Dermis blood vessel endothelial cell (primary cell): ENCODE data around the gene FIGLA. TPM values are rescaled to one million over a fixed set of nuclear protein-coding genes. Genes with fewer than 3 reads are reported as not detected.
A peak's percentile ranks its signal among the peaks of the same experiment; 100 is the strongest.
"Not testable (repeated sequence)": the region's sequence is repeated elsewhere in the genome, so short reads cannot be mapped to it uniquely, and the experiment has no call there.

ENCODE experiments used
- DNase-seq: peaks from one replicate; pipeline ENCODE4 v3.0.0; 2010
- total RNA-seq: library from RNA; depleted of rRNA; stranded (reverse); fragments of >200 nt; gene quantifications from 2 replicates; pipeline ENCODE4 v1.2.3, GENCODE V29; 2014

The FIGLA gene
- total RNA-seq, 1 donor from 2014 or later, result not detected

DNA sequence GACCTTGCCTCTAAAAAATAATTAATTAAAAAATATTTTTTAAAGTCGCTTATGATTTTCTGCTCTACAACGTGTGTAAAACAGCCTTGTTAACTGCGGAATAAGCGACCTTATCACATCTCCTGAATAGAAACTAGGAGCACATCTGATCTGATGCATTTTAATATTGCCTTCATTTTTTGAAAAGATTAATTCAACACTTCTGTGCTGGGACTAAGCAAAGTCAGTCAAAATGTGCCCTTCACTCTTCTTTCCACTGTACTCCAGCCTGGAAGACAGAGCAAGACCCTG lies 17.3 kb upstream of the FIGLA start:
- DNase-seq, result no peak

DNA sequence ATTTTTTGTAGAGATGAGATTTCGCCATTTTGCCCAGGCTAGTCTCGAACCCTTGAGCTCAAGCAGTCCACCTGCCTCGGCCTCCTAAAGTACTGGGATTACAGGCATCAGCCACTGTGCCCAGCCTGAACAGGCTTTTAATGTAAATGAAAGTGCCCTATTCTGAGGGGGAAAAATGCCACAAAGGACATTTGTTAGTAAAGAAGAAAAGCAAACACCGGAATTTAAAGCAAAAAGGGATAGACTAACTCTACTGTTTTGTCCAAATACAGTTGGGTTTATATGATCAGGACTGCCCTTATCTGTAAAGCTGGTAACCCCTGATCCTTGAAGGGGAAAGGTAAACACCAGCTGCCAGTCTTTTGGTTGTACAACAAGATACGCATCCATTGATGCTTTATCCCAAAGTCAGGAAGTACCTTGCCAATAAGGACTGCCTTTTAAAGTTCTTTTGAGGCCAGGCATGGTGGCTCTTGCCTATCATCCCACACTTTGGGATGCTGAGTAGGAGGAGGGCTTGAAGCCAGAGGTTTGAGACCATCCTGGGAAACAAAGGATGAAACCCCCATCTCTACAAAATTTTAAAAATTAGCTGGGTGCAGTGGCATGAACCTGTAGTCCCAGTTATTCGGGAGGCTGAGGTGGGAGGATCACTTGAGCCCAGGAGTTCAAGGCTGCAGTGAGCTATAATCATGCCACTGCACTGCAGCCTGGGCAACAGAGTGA lies 16.8 kb upstream of the FIGLA start:
- no peak for DNase-seq

DNA sequence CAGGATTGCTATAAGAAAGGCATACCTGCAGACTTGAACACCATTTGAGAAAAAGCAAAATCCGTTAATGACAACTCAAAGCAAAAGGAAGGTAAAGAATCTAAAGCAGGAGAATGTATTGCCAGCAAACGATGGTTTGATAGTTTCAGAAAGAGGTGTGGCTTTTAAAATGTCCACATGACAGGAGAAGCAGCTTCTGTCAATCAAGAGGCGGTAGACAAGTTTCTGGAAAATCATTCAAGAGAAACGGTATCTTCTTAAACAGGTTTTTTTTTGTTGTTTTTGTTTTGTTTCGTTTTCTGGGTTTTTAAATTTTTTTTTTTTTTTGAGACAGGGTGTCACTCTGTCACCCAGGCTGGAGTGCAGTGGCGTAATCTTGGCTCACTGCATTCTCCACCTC lies 16.2 kb upstream of the FIGLA start:
- DNase-seq, result no peak

DNA sequence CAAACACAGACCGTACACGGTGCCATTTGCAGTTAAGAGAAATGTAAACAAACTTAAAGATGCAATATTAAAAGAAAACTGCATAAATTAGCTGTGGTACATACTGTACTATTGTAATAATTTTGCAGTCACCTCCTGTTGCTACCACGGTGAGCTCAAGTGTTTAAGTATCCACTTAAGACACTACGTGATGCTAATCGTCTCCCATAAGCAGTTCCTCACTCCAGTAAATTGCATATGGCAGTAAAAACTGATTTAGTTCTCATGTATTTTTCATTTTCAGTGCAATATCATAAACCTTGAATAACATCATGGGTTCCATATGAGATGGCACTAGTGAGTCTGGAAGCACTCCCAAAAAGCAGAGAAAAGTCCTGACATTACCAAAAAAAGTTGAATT lies 15.6 kb upstream of the FIGLA start:
- no peak for DNase-seq

DNA sequence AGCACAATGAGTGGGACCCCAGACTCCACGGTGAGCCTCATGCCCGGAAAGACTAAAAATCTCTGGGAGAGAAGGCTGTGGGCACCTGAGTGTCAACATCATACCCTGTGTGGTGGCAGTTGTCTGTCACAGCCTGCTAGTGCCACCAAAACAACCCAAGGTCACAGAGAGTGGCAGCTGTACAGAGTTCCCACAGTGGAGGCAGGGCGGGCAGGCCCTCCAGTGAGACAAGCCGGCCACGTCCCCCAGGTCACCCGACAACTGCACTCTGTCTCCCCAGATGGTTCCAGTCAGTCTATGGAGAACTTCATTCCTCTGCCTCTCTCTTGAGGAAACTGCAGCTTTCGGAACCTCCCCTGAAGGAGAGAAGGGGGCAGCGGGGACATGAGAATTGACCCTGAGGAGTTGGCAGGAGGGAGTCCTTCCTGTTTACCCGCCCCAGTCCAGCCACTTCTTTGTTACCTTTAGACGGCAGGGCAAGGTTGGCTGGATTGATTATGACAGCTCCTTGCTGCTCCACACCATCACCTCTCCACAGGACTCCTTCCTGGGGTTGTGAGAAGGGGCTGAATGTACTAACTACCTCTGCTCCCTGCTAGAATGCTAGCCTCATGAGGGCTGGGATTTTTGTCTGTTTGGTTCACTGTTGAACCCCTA lies 11.3 kb upstream of the FIGLA start:
- no peak for DNase-seq

DNA sequence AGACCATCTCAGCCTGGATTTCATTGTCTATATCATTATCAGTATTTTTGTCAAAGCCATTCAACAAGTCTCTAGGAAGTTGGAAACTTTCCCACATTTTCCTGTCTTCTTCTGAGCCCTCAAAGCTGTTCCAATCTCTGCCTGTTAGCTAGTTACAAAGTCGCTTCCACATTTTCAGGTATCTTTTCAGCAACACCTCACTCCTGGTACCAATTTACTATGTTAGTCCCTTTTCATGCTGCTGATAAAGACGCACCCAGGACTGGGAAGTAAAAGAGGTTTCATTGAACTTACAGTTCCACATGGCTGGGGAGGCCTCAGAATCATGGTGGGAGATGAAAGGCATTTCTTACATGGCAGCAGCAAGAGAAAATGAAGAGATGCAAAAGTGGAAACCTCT lies 9.3 kb upstream of the FIGLA start:
- no peak for DNase-seq

DNA sequence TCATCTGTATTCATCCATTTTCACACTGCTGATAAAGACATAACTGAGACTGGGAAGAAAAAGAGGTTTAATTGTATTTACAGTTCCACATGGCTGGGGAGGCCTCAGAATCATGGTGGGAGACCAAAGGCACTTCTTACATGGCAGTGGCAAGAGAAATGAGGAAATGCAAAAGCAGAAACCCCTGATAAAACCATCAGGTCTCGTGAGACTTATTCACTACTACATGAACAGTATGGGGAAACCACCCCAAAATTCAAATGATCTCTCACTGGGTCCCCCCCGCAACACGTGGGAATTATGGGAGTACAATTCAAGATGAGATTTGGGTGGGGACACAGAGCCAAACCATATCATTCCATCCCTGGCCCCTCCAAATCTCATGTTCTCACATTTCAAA lies 7.6 kb upstream of the FIGLA start:
- DNase-seq, result not testable (repeated sequence)

DNA sequence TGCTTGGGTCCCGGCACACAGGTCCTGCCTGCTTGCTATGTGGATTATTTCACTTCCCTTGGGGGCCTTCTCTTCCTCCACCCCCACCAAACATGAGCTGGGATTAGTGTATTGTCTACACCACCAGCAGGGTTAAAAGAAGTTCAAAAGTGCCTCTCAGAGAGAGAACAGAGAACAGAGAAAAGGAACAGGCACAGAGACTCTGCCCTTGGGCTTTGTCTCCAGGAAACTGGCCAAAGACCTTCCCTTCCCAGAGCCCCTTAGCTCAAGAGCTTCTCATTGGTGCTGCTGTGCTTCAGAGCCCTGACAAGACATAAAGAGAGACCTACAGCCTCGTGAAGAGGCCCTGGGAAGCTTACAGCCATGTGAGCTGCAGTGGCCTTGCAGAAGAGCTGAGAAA lies 7.1 kb upstream of the FIGLA start:
- no peak for DNase-seq

DNA sequence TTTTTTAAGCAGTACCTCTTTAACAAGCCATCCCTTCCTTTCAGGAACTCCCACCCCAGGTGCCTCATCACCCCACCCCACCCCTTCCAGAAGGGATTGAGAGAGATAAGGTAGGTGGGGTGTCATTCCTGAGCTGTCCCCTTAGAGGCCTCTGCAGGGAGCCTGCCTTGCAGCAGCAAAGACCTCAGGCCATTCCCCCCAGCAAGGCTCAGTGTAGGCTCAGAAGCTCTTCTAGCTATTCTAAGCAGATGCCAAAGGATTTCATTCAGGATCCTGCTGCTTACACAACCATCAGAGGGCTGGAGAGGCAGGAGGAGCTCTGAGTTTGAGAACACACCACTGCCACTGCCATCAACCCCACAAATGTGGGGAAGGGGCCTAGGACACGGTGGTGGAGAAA lies 5.8 kb upstream of the FIGLA start:
- no peak for DNase-seq

DNA sequence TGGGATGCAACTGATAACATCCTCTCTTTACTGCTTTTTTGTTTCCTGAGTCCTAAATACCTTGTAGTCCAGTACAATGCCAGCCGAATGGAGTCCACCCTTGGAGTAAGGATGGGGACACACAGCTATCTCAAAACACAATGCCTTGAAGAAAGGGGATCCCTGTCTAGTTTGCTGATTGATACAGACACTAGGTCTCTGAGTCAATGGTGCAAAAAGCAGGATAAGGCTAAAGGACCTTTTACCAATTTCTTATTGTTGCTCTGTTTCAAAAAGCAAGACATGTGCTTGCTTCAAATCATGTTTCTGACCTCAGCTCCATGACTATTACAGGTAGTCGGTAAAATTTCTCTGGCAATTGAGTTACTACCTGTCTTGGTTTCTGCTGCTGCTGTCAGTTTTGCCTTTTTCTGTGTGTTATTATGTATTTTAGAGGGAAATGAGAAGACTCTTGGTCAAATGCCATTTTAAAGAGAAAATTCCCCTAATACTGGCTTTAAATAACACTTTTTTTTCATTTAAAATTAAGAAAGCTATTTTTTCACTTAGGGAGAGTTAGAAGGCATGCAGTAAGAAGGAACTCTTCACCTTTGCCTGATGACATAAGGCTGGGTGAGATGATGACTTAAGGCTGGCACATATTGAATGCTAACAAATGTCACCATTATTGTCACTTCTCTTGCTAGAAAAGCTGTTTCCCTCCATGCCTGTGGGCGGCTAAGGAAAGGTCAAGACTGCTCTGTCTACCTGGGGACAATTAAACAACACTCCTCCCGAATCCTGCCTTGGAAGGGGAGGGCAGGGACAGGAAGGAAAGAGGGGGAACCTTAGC lies 4.9 kb upstream of the FIGLA start:
- no peak for DNase-seq

DNA sequence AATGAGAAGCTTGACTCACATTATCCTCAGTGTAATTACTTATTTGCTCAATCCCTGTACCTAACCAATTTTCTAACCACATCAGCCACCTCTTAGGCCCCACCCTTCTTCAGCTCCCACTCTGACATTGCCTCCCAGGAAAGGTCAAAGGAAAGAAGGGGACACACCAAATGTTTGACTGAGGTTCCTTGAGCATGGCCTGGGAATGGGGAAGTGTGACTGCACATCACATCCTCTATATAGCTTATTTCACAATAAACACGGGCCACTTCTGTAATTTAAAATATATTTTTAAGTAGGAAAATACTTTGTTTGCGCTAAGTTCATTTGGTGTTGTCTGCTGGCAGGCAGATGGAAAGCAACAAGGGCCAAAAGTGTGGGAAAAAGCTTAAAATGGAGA lies 3.0 kb upstream of the FIGLA start:
- DNase-seq, result no peak

DNA sequence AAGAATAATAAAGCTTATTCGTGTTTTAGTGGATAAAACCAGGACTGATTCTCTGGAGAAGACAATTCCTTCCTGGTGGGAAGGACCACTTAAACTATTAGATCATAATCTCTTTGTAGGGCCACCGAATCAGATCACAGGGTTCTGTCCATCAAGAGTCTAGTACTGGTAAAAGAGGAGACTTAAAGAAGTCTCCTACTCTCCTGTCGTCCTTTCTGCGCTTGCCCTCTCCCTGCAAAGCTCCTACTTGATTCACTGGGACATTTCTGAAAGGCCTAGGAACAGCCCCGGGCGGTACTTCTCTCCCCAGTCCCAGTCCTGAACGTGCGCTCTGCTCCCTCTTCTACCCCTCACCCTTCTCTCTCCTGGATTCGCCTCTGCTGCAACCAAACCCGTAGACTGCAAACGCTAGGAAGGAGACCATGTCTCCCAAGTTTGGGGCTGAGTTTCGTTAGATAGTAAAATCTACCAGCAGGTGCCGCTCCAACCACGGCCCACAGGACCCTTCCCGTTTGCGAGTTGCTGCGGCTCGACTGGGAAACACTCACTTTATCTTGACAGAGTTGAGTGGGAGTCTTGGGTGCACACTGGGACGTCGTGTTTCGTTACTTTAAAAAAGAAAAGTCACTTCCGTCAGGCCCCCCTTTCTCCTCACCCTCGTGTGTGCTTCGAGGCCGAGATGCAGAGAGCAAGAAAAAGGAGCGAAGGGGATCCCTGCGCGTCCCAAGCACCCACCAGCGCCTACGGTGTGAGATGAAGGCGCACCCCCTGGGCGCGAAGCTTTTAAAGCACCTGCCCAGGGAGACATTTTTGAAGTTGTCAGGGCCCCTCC lies 923 bp downstream of the FIGLA start:
- peak; percentile 85 for DNase-seq

DNA sequence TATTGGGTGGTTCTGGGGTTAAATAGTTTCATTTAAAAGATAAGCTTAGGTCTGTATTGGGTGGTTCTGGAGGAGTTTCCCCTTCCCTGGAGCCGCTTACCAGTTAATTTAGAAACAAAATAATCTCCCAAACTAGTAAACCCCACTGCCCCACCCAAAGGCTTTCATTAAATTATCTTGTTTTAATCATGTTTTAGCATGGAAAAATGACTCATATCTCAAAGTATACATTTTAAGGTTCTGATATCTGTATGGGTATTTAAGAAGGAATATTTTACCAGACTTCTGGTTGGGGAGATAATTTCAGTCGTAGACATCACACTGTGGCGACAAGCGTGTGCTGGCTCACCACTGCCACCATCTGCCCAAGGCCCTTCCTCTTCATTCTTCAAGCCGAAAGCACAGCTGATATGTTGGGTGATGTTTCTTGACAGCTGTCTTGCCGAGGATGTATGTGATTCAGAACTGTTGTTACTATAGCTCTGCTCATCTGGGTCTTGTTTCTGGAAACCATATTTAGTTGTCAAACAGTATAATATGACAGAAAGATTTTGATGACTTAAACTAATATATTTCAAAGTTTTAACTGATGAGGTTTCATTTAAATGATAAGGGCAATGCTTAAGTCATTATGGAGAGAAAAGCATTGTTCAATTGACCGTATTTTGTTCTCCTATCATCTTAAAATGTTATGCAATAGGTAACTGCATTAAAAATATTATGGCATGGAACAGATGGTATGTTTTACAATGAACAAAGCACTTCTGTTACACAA lies 5.1 kb downstream of the FIGLA start:
- peak; percentile 64 for DNase-seq

DNA sequence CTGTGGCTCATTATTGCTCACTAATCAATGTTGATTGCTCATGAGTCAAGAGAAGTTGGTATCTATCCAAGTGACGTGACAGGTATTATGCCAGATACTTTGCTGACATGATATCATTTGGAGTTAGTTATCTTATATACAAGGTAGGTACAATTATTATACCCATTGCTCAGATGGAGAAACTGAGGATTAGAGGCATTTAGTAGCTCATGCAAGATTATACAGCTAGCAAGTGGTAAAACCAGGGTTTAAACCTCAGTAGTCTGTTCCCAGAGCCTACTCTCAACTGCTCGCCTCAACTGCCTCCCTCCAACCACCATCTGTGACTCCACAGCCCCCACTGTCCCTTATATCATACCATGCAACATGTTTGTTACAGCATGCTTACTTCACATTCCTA lies 6.1 kb downstream of the FIGLA start:
- DNase-seq, result no peak

DNA sequence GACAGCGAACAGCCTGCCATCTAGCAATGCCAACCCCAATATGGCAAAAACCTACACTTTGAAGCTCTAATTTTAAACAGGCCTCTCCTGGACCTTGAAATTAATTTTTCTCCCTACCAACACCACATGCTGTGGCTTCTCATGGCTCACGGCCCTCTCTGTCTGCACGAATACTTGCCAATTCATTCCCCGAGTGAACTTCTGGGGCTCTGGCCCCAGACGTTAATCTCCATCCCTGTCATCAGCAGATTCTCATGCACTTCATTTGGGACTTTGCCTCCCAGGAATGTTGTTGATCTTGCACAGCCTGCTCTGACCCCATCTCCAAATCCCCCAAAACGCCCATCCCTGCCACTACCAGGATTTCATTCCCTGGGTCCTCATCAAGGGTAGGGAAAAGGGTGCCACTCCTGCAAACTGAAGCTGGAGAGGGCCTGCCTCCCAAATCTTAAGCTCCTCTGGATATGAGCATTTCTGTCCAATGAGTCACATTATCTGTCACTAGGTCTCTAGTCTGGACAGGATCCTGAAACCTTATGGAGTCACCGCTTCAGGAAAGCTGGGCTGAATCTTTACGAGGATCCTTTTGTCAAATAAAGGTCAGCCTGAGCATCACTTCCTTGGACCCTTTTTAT lies 10.4 kb downstream of the FIGLA start:
- no peak for DNase-seq

DNA sequence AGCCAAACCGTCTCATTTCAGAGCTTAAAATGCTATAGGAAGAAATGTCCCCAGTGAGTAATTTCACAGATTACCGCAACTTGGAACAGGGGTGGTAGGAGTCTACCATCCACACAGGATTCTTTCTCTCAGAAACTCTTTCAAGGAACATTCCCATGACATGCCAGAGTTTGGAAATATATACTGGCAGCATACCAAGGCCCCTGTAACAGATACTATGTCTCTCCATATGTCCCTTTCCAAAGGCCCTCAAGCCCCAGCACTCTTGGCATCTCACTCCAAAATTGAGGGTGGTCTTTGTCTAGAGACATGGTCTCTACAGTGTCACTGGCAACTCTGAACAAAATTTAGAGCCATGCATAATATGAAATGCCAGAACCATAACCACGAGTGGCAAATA lies 11.0 kb downstream of the FIGLA start:
- DNase-seq, result no peak

DNA sequence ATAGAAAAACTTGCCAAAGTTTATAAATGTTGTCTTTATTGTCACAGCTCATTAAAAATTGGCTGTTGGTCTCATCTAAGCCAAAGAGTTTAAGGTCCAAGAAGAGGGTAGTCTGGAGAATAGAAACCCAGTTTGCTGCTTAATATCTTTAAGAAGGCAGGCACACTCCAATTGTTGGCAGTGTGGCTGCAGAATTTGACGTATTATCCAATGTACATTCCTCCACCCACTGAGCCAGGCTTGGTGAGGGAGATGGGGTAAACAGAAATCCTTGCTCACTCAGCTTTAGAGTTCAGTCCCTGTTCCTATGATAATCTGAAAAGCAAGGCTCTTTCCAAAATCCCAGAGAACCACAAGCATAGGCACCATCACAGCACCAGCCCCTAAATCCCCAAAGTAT lies 11.8 kb downstream of the FIGLA start:
- DNase-seq, result no peak

DNA sequence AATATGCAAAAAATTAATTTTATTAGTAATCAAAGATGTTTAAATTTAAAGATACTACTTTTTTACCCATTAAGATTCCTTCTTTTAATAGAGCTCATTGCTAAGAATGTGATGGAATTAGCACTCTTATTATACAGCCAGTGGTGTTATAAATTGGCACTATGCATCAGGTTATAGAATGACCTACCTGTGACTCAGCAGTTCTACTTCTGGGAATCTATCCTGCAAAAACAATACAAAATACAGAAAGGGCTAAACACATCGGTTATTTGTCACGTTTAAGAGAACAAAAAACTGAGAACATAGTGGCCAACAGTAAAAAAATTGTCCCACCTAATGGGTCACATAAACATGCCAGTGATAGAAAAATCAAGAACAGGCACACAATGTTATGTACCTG lies 13.0 kb downstream of the FIGLA start:
- DNase-seq, result no peak

DNA sequence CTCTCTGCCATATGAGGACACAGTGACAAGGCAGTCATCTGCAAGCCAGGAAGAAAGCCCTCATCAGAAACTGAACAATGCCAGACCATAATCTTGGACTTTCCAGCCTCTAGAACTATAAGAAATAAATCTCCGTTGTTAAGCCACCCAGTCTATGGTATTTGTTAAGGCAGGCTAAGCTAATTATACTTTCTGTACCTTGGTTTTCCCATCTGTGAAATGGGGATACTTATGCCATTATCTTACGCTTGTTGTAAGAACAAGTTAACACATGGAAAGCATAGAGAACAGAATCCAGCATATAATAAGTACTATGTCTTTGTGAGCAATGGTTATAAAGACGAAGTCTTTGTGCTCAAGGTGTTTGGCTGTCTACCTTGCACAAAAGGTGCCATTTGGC lies 14.2 kb downstream of the FIGLA start:
- no peak for DNase-seq

DNA sequence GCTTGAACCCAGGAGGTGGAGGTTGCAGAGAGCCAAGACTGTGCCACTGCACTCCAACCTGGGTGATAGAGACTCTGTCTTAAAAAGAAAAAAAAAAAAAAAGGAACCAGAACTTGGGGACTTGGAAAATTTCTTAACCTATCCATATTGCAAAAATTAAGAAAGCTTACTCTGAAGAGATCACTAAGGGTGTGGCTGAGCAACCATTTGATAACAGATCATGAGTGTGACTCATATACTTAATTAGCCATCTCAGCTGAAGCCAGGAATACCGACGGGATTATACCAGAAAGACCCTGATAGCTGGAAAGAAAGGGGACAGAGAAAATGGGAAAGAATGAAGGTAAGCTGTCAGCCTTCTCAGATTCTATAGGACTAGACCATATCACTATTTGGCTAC lies 15.3 kb downstream of the FIGLA start:
- no peak for DNase-seq

DNA sequence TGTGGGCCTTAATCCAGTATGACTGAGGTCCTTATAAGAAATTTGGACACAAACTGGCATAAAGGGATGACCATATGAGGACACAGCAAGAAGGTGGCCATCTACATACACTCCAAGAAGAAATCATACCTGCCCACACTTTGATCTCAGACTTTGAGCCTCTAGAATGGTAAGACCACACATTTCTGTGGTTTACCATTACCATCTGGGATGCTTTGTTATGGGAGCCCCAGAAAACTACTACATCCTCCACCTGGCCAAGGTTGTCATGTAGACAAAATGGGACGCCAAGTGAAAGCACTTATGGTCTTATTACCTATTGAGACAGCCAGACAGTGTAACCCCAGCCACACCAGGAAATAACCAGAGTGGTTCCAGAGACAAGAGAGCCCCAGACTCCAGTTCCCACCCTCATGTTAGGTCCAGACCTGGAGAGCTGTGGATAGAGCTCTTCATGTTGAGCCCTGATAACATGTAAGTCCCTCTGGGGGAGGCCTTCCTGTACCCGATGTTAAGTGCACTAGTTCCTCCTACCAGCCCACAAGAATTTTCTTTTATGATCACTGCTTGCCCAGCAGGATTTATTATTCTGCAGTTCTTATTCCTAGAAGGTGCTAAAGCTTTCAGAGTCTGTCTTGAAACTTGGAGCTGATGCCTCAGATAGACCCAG lies 17.8 kb downstream of the FIGLA start:
- no peak for DNase-seq
